HS-27A (cell line): Measurements from ENCODE around the gene PTBP1.
"Not testable (repeated sequence)": the region's sequence is repeated elsewhere in the genome, so short reads cannot be mapped to it uniquely, and the experiment has no call there.

Experiments used
- DNase-seq: peaks from one replicate; pipeline ENCODE4 v3.0.0-alpha.2; 2012; ENCODE audit warnings: low read depth, missing footprints

Gene PTBP1

DNA sequence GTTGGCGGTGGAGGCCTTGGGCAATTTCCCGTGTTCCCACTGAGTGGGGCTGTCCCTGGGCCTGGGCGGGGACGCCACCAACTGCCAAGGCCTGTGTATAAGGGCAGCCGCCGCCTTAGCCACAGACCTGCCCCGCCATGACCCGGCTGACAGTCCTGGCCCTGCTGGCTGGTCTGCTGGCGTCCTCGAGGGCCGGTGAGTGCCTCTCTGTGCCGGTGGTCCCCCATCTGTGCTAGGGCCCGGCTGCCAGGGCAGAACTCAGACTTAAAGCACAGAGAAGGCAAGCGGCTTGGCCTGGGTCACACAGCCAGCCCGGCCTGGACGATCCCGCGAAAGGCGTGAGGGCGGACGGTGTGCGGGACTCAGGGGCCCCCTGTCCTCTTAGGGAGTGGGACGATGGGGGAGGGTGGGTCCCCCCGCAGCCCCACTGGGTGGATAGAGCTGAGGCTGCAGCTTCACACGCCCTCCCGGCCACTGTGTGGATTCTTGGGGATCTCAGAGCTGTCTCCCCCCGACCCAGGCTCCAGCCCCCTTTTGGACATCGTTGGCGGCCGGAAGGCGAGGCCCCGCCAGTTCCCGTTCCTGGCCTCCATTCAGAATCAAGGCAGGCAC lies 30.6 kb downstream of the PTBP1 start, which contains the start of gene AZU1:
Gene AZU1 (plus strand): TSS at position 128 of the 612 bp plus-strand sequence. CDS start 10 bp downstream, at position 138.
- no peak for DNase-seq

DNA sequence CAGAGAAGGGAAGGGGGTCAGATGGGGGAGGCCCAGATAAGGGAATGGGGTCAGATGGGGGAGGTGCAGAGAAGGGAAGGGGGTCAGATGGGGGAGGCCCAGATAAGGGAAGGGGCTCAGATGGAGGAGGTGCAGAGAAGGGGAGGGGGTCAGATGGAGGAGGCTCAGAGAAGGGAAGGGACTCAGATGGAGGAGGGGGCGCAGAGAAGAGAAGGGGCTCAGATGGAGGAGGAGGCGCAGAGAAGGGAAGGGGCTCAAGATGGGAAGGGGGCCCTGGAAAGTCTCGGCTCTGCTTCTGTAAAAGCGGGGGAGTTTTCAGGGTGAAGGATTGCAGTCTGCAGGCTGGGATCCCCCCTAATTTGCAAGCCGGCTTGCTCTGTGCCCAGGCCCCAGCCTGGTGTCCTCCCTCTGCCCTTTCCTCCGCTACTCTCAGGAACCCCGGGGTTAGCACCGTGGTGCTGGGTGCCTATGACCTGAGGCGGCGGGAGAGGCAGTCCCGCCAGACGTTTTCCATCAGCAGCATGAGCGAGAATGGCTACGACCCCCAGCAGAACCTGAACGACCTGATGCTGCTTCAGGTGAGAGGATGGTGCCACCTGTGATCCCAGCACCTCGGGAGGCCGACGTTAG lies 32.0 kb downstream of the PTBP1 start:
- no peak for DNase-seq

DNA sequence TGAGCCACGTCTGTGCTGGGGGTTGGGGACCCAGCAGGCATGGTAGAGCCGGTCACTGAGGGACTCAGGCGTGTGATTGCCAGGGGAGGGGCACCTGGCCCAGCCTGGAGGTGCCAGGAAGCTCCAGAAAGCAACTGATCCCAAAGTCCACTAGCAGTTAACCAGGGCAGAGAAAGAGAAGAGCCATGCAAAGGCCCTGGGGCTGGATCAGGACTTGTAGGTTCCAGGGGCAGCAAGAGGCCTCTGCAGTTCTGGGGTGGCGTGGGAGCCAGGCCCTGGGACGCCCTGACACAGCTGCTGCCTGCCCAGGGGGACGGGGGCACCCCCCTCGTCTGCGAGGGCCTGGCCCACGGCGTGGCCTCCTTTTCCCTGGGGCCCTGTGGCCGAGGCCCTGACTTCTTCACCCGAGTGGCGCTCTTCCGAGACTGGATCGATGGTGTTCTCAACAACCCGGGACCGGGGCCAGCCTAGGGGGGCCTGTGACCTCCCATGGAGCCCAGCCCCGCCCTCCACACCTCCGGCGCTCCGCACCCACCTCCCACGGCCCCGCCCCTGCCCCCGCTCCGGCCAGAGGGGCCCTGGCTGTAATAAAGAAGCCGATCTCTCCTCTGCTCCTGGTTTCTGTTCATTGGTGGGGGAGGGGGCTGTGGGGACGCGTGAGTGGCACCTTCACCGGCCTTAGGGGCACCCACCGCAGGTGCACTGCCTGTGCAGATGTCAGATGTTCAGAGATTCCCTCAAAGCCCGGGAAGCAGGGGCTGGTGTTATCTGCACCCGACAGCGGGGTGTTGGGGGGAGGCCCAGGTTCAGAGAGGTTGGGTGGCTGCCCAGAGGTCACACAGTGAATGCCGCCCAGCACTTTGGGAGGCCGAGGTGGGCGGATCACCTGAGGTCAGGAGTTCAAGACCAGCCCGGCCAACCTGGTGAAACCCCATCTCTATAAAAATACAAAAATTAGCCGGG lies 34.4 kb downstream of the PTBP1 start:
- no peak for DNase-seq

DNA sequence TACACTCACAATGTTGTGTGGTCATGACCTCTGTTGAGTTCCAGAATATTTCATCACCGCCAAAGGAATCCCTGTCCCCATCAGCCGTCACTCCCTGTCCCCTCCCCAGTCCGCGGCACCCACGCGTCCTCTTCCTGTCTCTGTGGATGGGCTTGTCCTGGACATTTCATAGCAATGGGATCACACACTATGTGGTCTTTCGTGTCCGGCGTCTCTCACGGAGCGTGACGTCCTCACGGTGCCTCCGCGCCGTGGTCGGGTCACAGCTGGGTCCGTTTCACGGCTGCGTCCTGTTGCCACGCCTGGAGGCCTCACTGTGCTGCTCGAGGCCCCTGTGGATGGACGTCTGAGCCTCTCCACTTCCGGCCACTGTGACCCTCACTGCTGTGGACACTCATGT lies 37.0 kb downstream of the PTBP1 start:
- no peak for DNase-seq

DNA sequence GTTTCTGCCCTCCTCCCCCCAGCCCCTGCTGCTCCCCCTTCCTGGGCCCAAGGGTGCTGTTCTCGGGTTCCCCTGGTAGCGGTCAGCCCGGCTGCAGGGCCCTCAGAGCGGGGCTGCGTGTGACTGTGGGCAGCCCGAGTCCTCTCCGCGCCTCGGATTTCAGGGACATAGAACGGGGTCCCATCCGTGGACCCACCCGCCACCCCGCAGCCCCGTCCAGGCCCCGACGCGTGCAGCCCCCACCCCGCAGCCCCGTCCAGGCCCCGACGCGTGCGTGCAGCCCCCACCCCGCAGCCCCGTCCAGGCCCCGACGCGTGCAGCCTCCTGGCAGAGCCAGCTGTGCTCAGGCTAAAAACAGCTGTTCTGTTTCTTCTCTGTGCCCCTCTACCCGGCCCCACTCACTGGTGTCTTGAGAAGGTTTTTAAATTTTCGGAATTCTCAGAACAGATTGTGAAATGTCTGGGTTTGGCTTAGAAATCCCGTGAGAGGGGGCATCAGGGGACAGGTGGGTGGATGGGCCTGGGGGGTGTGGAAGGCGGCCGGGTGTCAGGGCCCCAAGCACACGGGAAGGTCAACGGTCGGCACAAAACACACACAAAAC lies 38.1 kb downstream of the PTBP1 start:
- DNase-seq: no peak

DNA sequence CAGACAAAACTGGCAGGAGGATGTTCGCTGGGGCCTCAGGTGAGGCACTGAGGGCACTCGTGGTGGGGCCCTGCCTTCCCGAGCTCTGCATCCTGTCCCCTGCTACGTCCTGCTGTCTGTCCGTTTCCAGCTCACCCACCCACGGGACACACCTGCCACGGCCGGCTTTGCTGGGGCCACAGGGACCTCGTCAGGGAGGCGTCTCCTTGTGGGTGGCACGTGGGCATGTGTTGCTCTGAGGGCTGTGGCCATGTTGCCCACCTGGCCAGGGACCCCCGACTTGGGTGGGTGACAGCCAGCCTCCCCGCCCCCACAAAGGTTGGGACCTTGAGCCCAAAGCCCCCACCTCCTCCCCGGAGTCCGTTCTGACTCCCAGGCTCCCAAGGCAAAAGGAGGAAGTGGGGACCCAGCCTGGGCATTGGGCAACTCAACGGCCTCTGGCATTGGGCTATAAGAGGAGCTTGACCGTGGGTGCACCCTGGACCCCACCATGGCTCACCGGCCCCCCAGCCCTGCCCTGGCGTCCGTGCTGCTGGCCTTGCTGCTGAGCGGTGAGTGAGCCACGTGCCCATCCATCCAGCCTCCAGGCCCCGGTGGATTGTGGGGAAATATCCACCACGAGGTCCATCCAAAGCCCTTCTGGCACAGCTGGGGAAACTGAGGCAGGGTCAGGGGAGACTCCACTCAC lies 43.4 kb downstream of the PTBP1 start, which contains the start of gene PRTN3:
Gene PRTN3 (plus strand): TSS at position 481 of the 688 bp plus-strand sequence. CDS start 10 bp downstream, at position 491.
- DNase-seq: no peak

DNA sequence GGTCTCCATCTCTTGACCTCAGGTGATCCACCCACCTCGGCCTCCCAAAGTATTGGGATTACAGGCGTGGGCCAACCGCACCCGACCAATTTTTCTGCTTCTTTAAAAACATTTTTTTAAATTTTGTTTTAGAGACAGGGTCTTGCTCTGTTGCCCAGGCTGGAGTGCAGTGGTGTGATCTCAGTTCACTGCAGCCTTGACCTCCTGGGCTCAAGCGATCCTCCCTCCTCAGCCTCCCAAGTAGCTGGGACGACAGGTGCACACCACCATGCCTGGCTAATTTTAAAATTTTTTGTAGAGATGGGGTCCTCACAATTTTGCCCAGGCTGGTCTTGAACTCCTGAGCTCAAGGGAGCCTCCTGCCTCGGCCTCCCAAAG lies 45.5 kb downstream of the PTBP1 start:
- not testable (repeated sequence) for DNase-seq

DNA sequence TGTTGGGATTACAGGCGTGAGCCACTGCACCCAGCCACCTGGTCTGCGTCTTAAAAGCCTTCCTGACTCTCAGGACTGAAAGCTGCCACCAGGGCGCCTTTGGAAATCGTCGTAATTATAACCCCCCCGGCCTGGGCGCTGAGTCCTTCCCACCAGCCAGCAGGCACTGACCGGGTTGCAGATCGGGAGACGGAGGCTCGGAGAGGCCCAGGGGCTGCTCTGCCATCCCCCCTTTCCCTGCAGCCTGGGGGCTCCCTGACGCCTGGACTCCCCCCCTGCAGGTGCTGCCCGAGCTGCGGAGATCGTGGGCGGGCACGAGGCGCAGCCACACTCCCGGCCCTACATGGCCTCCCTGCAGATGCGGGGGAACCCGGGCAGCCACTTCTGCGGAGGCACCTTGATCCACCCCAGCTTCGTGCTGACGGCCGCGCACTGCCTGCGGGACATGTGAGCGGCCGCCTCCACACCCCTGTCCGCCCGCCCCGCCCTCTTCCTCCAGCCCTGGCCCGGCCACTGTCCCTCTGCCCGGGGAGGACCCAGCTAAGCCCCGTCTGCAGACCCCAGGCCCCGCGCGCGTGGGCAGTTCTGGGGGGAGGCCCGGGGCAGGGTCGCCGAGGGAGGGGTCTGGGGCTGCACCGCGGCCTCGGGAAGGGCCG lies 46.1 kb downstream of the PTBP1 start:
- DNase-seq: no peak

DNA sequence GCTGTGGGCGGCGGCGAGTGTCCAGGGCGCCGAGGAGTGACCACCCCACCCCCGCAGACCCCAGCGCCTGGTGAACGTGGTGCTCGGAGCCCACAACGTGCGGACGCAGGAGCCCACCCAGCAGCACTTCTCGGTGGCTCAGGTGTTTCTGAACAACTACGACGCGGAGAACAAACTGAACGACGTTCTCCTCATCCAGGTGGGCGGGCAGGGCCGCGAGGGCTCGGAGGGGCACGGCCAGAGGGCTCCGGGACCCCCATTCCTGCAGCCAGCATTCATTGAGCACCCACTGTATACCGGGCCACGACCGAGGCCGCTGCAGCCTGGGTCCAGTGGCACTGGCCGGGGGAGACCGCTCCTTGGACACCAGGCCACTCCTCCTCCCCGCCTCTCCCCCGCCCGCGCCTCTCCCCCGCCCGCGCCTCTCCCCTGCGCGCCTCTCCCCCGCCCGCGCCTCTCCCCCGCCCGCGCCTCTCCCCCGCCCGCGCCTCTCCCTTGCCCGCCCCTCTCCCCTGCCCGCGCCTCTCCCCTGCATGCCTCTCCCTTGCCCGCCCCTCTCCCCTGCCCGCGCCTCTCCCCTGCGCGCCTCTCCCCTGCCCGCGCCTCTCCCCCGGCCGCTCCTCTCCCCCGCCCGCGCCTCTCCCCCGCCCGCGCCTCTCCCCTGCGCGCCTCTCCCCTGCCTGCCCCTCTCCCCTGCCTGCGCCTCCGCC lies 46.7 kb downstream of the PTBP1 start:
- no peak for DNase-seq

DNA sequence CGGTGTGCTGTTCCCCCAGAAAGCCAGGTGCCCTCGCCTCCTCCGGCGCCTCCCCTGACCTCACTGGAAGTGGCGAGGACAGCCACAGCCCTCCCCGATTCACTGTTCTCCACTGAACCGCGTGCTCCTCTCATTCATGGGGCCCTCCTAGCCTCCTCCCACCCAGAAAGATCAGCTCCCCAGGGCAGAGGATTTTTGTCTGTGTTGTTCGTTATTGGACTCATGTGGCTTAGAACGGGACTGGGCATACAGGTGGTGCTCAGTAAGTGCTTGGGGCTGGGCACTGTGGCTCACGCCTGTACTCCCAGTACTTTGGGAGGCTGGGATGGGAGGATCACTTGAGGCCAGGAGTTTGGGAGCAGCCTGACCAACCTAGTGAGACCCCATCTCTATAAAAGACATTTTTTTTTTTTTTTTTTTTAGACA lies 47.3 kb downstream of the PTBP1 start:
- DNase-seq: no peak

DNA sequence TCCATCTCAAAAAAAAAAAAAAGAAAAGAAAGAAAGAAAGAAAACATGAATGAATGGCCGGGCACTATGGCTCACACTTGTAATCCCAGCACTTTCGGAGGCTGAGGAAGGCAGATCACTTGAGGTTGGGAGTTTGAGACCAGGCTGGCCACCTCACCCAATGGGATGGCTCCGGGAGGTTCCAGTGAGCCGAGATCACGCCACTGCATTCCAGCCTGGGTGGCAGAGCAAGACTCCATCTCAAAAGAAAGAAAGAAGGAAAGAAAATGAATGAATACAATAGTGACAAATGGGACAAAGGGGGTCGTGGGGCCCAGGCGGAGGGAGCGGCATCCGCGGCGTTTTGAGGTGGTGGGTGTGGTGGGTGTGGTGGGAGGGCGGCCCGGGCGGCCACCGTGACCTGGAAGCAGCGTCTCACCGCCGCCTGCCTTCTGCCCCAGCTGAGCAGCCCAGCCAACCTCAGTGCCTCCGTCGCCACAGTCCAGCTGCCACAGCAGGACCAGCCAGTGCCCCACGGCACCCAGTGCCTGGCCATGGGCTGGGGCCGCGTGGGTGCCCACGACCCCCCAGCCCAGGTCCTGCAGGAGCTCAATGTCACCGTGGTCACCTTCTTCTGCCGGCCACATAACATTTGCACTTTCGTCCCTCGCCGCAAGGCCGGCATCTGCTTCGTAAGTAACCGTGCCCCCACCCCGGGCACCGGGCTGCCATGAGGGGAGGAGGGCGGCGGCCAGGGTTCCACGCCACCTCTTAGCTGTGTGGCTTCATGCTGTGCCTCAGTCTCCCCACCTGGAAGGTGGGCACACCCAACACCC lies 48.7 kb downstream of the PTBP1 start:
- DNase-seq: no peak

DNA sequence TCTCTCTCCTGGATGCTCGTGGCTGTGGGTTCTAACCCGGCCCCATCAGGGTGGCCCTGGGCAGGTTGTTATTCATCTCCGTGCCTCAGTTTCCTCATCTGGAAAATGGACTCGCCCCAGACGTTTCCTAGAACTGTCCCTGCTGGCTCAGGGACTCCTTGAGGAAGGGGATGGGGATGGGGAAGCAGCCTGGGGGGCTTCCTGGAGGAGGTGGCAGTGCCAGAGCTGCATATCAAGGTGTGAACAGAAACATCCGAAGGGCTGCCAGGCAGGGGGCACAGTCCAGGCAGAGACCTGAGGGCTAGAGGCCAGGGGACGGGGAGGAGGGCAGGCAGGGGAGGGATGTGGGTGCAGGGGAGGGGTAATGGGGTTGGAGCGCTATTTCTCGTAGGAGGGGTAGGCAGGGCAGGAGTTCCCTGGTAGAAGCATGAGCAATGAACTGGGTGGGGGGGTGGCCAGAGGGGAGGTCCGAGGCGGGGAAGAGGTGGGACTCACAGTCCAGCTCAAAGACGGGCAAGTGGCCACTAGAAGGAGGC lies 51.2 kb downstream of the PTBP1 start:
- no peak for DNase-seq

DNA sequence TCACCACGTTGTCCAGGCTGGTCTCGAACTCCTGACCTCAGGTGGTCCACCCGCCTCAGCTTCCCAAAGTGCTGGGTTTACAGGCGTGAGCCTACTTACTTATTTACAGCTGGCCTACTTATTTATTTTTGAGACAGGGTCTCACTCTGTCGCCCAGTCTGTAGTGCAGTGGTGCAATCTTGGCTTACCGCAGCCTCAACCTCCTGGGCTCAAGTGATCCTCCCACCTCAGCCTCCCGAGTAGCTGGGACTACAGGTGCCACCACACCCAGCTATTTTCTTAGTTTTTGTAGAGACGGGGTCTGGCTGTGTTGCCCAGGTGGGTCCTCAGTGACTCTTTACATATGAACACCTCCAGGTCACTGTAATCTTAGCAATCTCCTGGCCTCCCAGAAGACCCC lies 51.9 kb downstream of the PTBP1 start:
- DNase-seq: not testable (repeated sequence)

DNA sequence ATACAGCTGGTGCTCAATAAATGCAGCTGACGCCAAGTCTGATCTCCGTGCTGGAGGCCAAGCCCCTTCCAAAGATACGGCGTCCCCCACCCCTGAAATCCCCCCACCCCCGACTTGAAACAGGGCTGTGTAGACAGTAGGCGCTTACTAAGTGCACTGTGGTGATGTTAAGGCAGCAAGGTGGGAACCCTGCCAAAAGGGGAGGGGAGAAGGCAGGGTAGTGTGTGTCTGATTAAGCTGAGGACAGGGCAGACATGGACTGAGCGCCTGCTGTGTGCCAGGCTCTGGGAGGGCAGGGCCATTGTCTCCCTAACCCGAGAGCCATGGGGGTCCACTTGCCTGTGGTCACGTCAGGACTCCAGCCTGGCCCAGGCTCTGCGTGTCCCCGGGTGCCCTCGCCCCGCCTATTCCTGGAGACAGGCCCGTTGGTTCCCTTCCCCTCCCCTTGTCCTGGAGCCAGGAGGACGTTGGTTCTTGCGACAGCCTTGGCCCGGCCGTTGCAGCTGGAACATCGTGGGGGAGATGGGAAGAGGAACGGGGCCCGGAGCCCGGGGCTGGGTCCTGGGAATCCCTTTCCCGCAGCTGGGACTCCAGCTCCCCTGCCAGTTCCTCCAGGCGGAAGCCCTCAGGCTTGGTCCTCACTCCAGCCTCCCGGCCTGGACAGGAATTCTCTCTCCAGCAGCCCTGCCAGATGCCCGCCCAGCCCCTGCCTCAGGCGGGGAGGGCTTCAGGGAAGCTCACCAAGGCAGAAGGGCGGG lies 53.1 kb downstream of the PTBP1 start:
- DNase-seq: peak; percentile 30

DNA sequence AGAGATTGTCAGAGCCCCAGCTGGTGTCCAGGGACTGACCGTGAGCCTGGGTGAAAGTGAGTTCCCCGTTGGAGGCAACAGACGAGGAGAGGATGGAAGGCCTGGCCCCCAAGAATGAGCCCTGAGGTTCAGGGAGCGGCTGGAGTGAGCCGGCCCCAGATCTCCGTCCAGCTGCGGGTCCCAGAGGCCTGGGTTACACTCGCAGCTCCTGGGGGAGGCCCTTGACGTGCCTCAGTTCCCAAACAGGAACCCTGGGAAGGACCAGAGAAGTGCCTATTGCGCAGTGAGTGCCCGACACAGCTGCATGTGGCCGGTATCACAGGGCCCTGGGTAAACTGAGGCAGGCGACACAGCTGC lies 53.7 kb downstream of the PTBP1 start:
- DNase-seq: no peak

DNA sequence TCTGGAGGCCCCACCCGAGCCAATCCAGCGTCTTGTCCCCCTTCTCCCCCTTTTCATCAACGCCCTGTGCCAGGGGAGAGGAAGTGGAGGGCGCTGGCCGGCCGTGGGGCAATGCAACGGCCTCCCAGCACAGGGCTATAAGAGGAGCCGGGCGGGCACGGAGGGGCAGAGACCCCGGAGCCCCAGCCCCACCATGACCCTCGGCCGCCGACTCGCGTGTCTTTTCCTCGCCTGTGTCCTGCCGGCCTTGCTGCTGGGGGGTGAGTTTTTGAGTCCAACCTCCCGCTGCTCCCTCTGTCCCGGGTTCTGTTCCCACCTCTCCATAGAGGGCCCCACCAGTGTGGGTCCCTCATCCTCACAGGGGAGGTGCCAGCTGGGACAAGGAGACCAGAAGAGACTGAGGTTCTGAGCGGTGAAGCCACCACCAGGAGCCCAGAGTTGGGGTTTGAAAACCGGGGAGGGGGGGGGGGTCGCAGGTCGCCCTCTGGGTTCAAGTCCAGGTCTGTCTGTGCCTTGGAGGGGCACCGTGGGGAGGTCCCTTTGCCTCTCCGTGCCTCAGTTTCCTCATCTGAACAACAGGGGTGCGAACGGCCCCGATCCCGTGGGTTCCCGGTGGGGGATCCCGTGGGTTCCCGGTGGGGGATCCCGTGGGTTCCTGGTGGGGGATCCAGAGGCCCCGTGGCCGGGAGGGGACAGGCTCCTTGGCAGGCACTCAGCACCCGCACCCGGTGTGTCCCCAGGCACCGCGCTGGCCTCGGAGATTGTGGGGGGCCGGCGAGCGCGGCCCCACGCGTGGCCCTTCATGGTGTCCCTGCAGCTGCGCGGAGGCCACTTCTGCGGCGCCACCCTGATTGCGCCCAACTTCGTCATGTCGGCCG lies 55.1 kb downstream of the PTBP1 start, which contains the start of gene ELANE:
Gene ELANE (plus strand): TSS at position 168 of the 878 bp plus-strand sequence. CDS start 26 bp downstream, at position 194.
- DNase-seq: no peak

DNA sequence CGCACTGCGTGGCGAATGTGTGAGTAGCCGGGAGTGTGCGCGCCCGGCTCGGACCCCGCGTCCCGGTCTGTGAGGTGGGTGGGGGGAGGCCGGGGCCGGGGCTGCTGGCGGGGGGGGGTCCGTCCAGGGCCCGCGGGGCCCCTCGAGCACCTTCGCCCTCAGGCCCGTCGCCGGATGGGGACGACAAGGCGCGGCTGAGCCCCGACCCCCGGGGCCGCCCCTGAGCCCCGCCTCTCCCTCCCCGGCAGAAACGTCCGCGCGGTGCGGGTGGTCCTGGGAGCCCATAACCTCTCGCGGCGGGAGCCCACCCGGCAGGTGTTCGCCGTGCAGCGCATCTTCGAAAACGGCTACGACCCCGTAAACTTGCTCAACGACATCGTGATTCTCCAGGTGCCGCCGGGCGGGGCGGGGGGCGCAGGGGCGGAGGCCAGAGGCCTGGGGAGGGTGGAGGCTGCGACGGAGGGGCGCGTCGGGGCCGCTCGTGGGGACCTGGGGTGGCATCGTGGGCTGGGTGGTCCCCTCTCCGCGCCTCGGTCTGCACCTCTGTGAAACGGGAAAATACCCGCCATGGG lies 55.8 kb downstream of the PTBP1 start:
- DNase-seq: no peak
